Neural progenitor cell (in vitro differentiated cells): Measurements from ENCODE around the gene SLC19A1.

ENCODE experiments used
- CTCF ChIP-seq: fragments of 200-600 bp; sonication (generic); IDR thresholded peaks from 2 replicates; pipeline ENCODE4 v1.5.1; 2017; ENCODE audit warnings: antibody characterized with exemption, mild to moderate bottlenecking
- EZH2 ChIP-seq: fragments of 200-600 bp; sonication (generic); IDR thresholded peaks from 2 replicates; pipeline ENCODE4 v1.6.1; 2017; ENCODE audit warnings: antibody characterized with exemption, mild to moderate bottlenecking, moderate library complexity

GRCh38 chr21:45497846-45498645 is 44.2 kb downstream of the SLC19A1 start:
- TF ChIP-seq CTCF, result no peak
- TF ChIP-seq EZH2, result no peak
